GM12864 (cell line): Measurements from ENCODE around the gene PAIP2.

Source experiments
- DNase-seq: peaks from one replicate; pipeline ENCODE4 v3.0.0-alpha.2; 2011; ENCODE audit warnings: low read depth
- H3K4me3 ChIP-seq: 2 replicates; pipeline ENCODE4 v1.5.1; 2011; ENCODE audit warnings: mild to moderate bottlenecking, low read depth, low read length, control low read depth
- CTCF ChIP-seq: IDR thresholded peaks from 2 replicates; pipeline ENCODE4 v1.5.1; 2011; ENCODE audit warnings: low read depth, mild to moderate bottlenecking, moderate library complexity, low read length, control low read depth, inconsistent platforms; ENCODE audit errors: missing control alignments

Gene PAIP2

GRCh38 chr5:139368613-139369012 lies 27.0 kb downstream of the PAIP2 start:
- DNase-seq: no peak
- peak; percentile 7 for TF ChIP-seq CTCF
- no peak overlapping the region for H3K4me3 ChIP-seq

- no peak overlapping the region for H3K4me3 ChIP-seq
- no peak for TF ChIP-seq CTCF
- DNase-seq: no peak
Observed at GRCh38 chr5:139369181-139369580, 27.5 kb downstream of the PAIP2 start.

- no peak for TF ChIP-seq CTCF
- no peak for DNase-seq
- no peak overlapping the region for H3K4me3 ChIP-seq
Observed at GRCh38 chr5:139371482-139372435, 30.1 kb downstream of the PAIP2 start.

- no peak for TF ChIP-seq CTCF
Observed at GRCh38 chr5:139374909-139375308, 33.3 kb downstream of the PAIP2 start.

GRCh38 chr5:139376364-139376763 lies 34.7 kb downstream of the PAIP2 start:
- no peak for DNase-seq
- no peak for TF ChIP-seq CTCF
- H3K4me3 ChIP-seq: no peak overlapping the region

More at GRCh38 chr5:139374909-139375308, 33.3 kb downstream of the PAIP2 start:
- H3K4me3 ChIP-seq: no peak overlapping the region
- no peak for DNase-seq

GRCh38 chr5:139377226-139377625 lies 35.6 kb downstream of the PAIP2 start:
- H3K4me3 ChIP-seq: no peak overlapping the region
- DNase-seq: no peak
- TF ChIP-seq CTCF: no peak

- no peak for DNase-seq
- no peak for TF ChIP-seq CTCF
- H3K4me3 ChIP-seq: no peak overlapping the region
Observed at GRCh38 chr5:139378101-139378825, 36.6 kb downstream of the PAIP2 start.
